Loucy (cell line): Measurements from ENCODE around the gene ROBO1.

Experiments used
- EZH2phosphoT487 ChIP-seq: fragments of 200-600 bp; IDR thresholded peaks from 2 replicates; pipeline ENCODE4 v1.6.1; 2018; ENCODE audit warnings: antibody characterized with exemption, mild to moderate bottlenecking, moderate library complexity, borderline replicate concordance
- TF ChIP-seq, protein P1 (sequence below): fragments of 200-600 bp; sonication (generic); conservative IDR thresholded peaks from 2 replicates; pipeline ENCODE4 v1.5.1; 2014; ENCODE audit warnings: mild to moderate bottlenecking, antibody characterized with exemption, low read length

DNA sequence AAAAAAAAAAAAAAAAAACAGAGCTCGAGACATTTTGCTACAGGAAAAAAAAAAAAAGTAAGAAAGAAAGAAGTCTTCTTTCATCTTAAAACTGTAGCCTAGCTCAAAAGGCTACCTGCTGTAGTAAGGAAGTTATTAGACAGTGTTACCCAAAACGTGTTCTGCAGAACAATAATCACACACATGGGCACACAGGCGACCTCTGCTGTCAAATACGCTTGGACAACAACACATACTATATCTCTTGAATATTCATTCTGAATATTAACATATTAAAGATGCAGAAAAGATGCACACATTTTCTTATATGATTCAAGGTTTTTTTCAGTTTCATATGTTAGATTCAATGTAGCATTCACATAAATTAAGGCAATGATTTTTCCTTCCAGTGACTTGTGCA, 215.8 kb downstream of the ROBO1 start:
- TF ChIP-seq, protein P1, sequence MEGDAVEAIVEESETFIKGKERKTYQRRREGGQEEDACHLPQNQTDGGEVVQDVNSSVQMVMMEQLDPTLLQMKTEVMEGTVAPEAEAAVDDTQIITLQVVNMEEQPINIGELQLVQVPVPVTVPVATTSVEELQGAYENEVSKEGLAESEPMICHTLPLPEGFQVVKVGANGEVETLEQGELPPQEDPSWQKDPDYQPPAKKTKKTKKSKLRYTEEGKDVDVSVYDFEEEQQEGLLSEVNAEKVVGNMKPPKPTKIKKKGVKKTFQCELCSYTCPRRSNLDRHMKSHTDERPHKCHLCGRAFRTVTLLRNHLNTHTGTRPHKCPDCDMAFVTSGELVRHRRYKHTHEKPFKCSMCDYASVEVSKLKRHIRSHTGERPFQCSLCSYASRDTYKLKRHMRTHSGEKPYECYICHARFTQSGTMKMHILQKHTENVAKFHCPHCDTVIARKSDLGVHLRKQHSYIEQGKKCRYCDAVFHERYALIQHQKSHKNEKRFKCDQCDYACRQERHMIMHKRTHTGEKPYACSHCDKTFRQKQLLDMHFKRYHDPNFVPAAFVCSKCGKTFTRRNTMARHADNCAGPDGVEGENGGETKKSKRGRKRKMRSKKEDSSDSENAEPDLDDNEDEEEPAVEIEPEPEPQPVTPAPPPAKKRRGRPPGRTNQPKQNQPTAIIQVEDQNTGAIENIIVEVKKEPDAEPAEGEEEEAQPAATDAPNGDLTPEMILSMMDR, result no peak
- no peak for TF ChIP-seq EZH2phosphoT487
